IMR-90 (cell line): ENCODE data around the gene COL5A3. TPM values are rescaled to one million over a fixed set of nuclear protein-coding genes. Genes with fewer than 3 reads are reported as not detected.
A peak's percentile ranks its signal among the peaks of the same experiment; 100 is the strongest.

ENCODE experiments used
- ATAC-seq: fragments of 200-7000 bp; cut with Tn5 transposase; 2 replicates; pipeline ENCODE4 v1.9.1; 2020; ENCODE audit warnings: low read depth, mild to moderate bottlenecking, moderate library complexity
- BruUV-seq: library from RNA; stranded (reverse); fragments of 400-500 nt; replicated peaks from 2 replicates; lab custom pipeline; 2021; lab: Mats Ljungman, UMichigan
- CTCF ChIA-PET: fragments of 300-600 bp; formaldehyde crosslinking; extraction: SDS; loops from one replicate; lab custom pipeline; 2021; ENCODE audit warnings: antibody characterized with exemption; lab: Yijun Ruan, JAX
- POLR2A ChIA-PET: fragments of 300-600 bp; sonication (Branson Sonifier 250); formaldehyde crosslinking; loops from one replicate; lab custom pipeline; 2022; ENCODE audit warnings: antibody characterized with exemption; ENCODE audit not compliant: unreplicated experiment; lab: Charles Lee
- DNase-seq: peaks from one replicate; pipeline ENCODE4 v3.0.0; 2013
- H2AFZ ChIP-seq: replicated peaks from 2 replicates; pipeline ENCODE3; 2013; ENCODE audit warnings: low read length, mild to moderate bottlenecking; ENCODE audit not compliant: poor library complexity
- H2AK5ac ChIP-seq: 2 replicates; pipeline ENCODE4 v1.6.1; 2013; ENCODE audit warnings: low read depth, low read length, inconsistent platforms
- H2AK9ac ChIP-seq: replicated peaks from 2 replicates; pipeline ENCODE3; 2013; ENCODE audit warnings: mild to moderate bottlenecking, low read depth, low read length, moderate library complexity; ENCODE audit not compliant: poor library complexity
- H2BK120ac ChIP-seq: 2 replicates; pipeline ENCODE4 v1.6.1; 2013; ENCODE audit warnings: low read depth, low read length, inconsistent platforms
- H2BK15ac ChIP-seq: 3 replicates; pipeline ENCODE4 v1.6.1; 2013; ENCODE audit warnings: low read depth, low read length, inconsistent platforms
- H2BK20ac ChIP-seq: 2 replicates; pipeline ENCODE4 v1.6.1; 2013; ENCODE audit warnings: low read depth, mild to moderate bottlenecking, inconsistent platforms, low read length, moderate library complexity
- H2BK5ac ChIP-seq: 2 replicates; pipeline ENCODE4 v1.6.1; 2013; ENCODE audit warnings: mild to moderate bottlenecking, low read depth, low read length, inconsistent platforms; ENCODE audit not compliant: poor library complexity, severe bottlenecking
- H3K14ac ChIP-seq: replicated peaks from 2 replicates; pipeline ENCODE4 v1.6.1; 2013; ENCODE audit warnings: low read depth, low read length, inconsistent platforms
- H3K18ac ChIP-seq: 2 replicates; pipeline ENCODE4 v1.6.1; 2013; ENCODE audit warnings: low read depth, low read length, control low read depth
- H3K23ac ChIP-seq: 2 replicates; pipeline ENCODE4 v1.6.1; 2013; ENCODE audit warnings: low read depth, low read length, inconsistent platforms
- H3K27ac ChIP-seq: 2 replicates; pipeline ENCODE4 v1.5.1; 2013; ENCODE audit warnings: mild to moderate bottlenecking, control low read depth, low read length; ENCODE audit not compliant: insufficient read depth
- H3K27me3 ChIP-seq: 2 replicates; pipeline ENCODE4 v1.6.1; 2013; ENCODE audit warnings: low read length; ENCODE audit not compliant: control insufficient read depth, insufficient read depth
- H3K36me3 ChIP-seq: 2 replicates; pipeline ENCODE4 v1.6.1; 2013; ENCODE audit warnings: low read length, mixed read lengths; ENCODE audit not compliant: control insufficient read depth, insufficient read depth
- H3K4ac ChIP-seq: 2 replicates; pipeline ENCODE4 v1.6.1; 2013; ENCODE audit warnings: low read depth, low read length, inconsistent platforms
- H3K4me1 ChIP-seq: 2 replicates; pipeline ENCODE4 v1.6.1; 2013; ENCODE audit warnings: low read length, mixed read lengths; ENCODE audit not compliant: control insufficient read depth, insufficient read depth
- H3K4me2 ChIP-seq: 2 replicates; pipeline ENCODE4 v1.6.1; 2013; ENCODE audit warnings: low read depth, mild to moderate bottlenecking, control low read depth, low read length, moderate library complexity
- H3K4me3 ChIP-seq: 2 replicates; pipeline ENCODE4 v1.5.1; 2013; ENCODE audit warnings: low read depth, mild to moderate bottlenecking, control low read depth, low read length, moderate library complexity; ENCODE audit not compliant: insufficient read depth
- H3K56ac ChIP-seq: 2 replicates; pipeline ENCODE4 v1.6.1; 2013; ENCODE audit warnings: low read length, inconsistent platforms; ENCODE audit not compliant: insufficient read depth; ENCODE audit errors: extremely low read depth
- H3K79me1 ChIP-seq, 2 experiments: 2 replicates each; pipeline ENCODE4 v1.6.1; 2013; ENCODE audit warnings: low read length in 2 of 2, inconsistent platforms in 1 of 2, low read depth in 1 of 2
- H3K9ac ChIP-seq: 2 replicates; pipeline ENCODE4 v1.6.1; 2013; ENCODE audit warnings: low read depth, low read length, control low read depth
- H3K9me1 ChIP-seq: 2 replicates; pipeline ENCODE4 v1.6.1; 2013; ENCODE audit warnings: low read length, inconsistent platforms; ENCODE audit not compliant: insufficient read depth
- H3K9me3 ChIP-seq: 2 replicates; pipeline ENCODE4 v1.6.1; 2013; ENCODE audit warnings: low read length; ENCODE audit not compliant: control insufficient read depth, insufficient read depth
- H4K20me1 ChIP-seq: 2 replicates; pipeline ENCODE4 v1.6.1; 2013; ENCODE audit warnings: low read length, inconsistent platforms; ENCODE audit not compliant: insufficient read depth
- H4K5ac ChIP-seq: 2 replicates; pipeline ENCODE4 v1.6.1; 2013; ENCODE audit warnings: mild to moderate bottlenecking, low read depth, low read length, control low read depth
- H4K8ac ChIP-seq, 2 experiments: 2 replicates each; pipeline ENCODE4 v1.6.1; 2013; ENCODE audit warnings: low read depth in 2 of 2, low read length in 2 of 2, control low read depth in 1 of 2, inconsistent platforms in 1 of 2
- H4K91ac ChIP-seq: 2 replicates; pipeline ENCODE4 v1.6.1; 2013; ENCODE audit warnings: low read depth, low read length, inconsistent platforms; ENCODE audit not compliant: insufficient read depth
- FOS ChIP-seq: fragments of 150-350 bp; IDR thresholded peaks from 2 replicates; pipeline ENCODE4 v1.6.1; 2016; ENCODE audit warnings: low read depth, low read length
- MAFK ChIP-seq: IDR thresholded peaks from 2 replicates; pipeline ENCODE4 v1.6.1; 2012; ENCODE audit warnings: low read depth, low read length, improper control_type of control experiment
- MAZ ChIP-seq: IDR thresholded peaks from 2 replicates; pipeline ENCODE4 v1.6.1; 2012; ENCODE audit warnings: low read depth, mild to moderate bottlenecking, low read length, improper control_type of control experiment, moderate library complexity, borderline replicate concordance
- MXI1 ChIP-seq: IDR thresholded peaks from 2 replicates; pipeline ENCODE4 v1.6.1; 2012; ENCODE audit warnings: low read depth, mild to moderate bottlenecking, low read length, moderate library complexity, borderline replicate concordance
- POLR2A ChIP-seq: IDR thresholded peaks from 2 replicates; pipeline ENCODE4 v1.6.1; 2012; ENCODE audit warnings: mild to moderate bottlenecking, low read depth, low read length
- RAD21 ChIP-seq: IDR thresholded peaks from 2 replicates; pipeline ENCODE4 v1.6.1; 2012; ENCODE audit warnings: low read length, improper control_type of control experiment
- RCOR1 ChIP-seq: IDR thresholded peaks from 2 replicates; pipeline ENCODE4 v1.6.1; 2012; ENCODE audit warnings: mild to moderate bottlenecking, low read length, improper control_type of control experiment; ENCODE audit not compliant: insufficient replicate concordance
- WGBS, 2 experiments: methylation state at CpG; one replicate each; pipeline versions ENCODE4 v1.1.5 to v1.1.7; 2013; ENCODE audit warnings: missing lambda C conversion rate in 2 of 2; ENCODE audit not compliant: insufficient read length in 1 of 2; ENCODE audit errors: extremely low coverage in 2 of 2; 5-methylcytosine and 5-hydroxymethylcytosine counted together
- dilution Hi-C: fragments of 300-500 bp; cut with HindIII; formaldehyde crosslinking; loops from one replicate; pipeline ENCODE4 v1.14.3; 2018; ENCODE audit warnings: low sequenced_read_pairs; ENCODE audit not compliant: unreplicated experiment
- in situ Hi-C: fragments of 300-500 bp; cut with MboI; formaldehyde crosslinking; loops from 3 replicates; pipeline ENCODE4 v1.14.3; 2019; ENCODE audit warnings: low sequenced_read_pairs, inconsistent platforms, mixed read lengths
- intact Hi-C: fragments of 100-400 bp; cut with micrococcal nuclease; formaldehyde crosslinking; loops from 2 replicates; pipeline ENCODE4 v1.10.0; 2022
- polyA plus RNA-seq, 3 experiments: library from polyadenylated mRNA; depleted of rRNA; stranded (reverse); fragments of >200 nt; gene quantifications; 2 replicates each; pipeline ENCODE4 v1.2.3, GENCODE V29; 2012; ENCODE audit warnings: low replicate concordance in 1 of 3
- total RNA-seq: library from RNA; depleted of rRNA; stranded (reverse); fragments of >200 nt; gene quantifications from 2 replicates; pipeline ENCODE4 v1.2.3, GENCODE V29; 2012

The COL5A3 gene
- total and polyA plus RNA-seq, 2 of the 4 experiments (the other 2 are of a cell fraction) = 0.54 to 1.5 TPM

GRCh38 chr19:10010939-10011338 lies 635 bp upstream of the COL5A3 start:
- Histone ChIP-seq H2BK15ac (no peak overlapping the region), H3K14ac (no peak overlapping the region), H3K4me2 (no peak overlapping the region; the same call in 1 of the 2 replicates), H2AK9ac (no peak overlapping the region), H4K20me1 (peaks cover 14% of the 10 kb centered on the region), H3K27ac (no peak overlapping the region), H3K9me3 (no peaks in the 10 kb centered on the region), H3K4me1 (peaks cover 15% of the 10 kb centered on the region), H2AFZ (no peak overlapping the region), H3K23ac (no peak overlapping the region), H4K8ac (no peak overlapping the region), H3K36me3 (no peaks in the 10 kb centered on the region), H3K18ac (no peak overlapping the region), H3K9me1 (peaks cover 20% of the 10 kb centered on the region), H4K91ac (no peak overlapping the region), H3K56ac (no peak overlapping the region), H2BK5ac (no peak overlapping the region), H3K79me1 (peaks cover 2 to 9% of the 10 kb centered on the region in 2 experiments; a peak in 3 of 4 replicates), H3K4me3 (no peak overlapping the region), H3K9ac (no peak overlapping the region; the same call in 1 of the 2 replicates), H2AK5ac (peak overlapping the region; percentile 5; the same call in 1 of the 2 replicates), H4K5ac (no peak overlapping the region), H3K27me3 (no peaks in the 10 kb centered on the region), H2BK120ac (no peak overlapping the region), H2BK20ac (no peak overlapping the region), H3K4ac (no peak overlapping the region)
- intact Hi-C loops = no loop called here
- TF ChIP-seq RCOR1 (no peak), RAD21 (no peak), FOS (no peak), MXI1 (no peak), MAZ (no peak), MAFK (no peak), POLR2A (no peak)
- ATAC-seq = no peak
- dilution Hi-C loops = no loop called here
- in situ Hi-C loops = no loop called here
- no TSS peak for BruUV-seq
- WGBS, 2 experiments = 84% methylated on average over 4 of the region's 9 CpGs; no CpG with 5 or more reads in 1 of the 2 experiments
- ChIA-PET POLR2A (no interaction called here), CTCF (interaction anchor here (1.3 to 1.5 kb wide), 2 partner anchors 11 to 17 kb away, joined by 4 to 5 read pairs; no protein-coding TSS in a partner anchor)
- no peak for DNase-seq
